ENCODE data around the gene LYPD6B.

- TF ChIP-seq CTCF (conservative IDR thresholded peaks at IDR 0.05; ENCODE audit: low read length) (no peak), EZH2phosphoT487 (IDR thresholded peaks at IDR 0.05; ENCODE audit: borderline replicate concordance, low read depth, low read length) (no peak)
Observed at GRCh38 chr2:149143734-149144133, 105.2 kb downstream of the LYPD6B start.
